SK-N-SH treated with all-trans-retinoic acid at 6 μM for 48 hours (cell line): ENCODE results near the gene PAAF1.

Source experiments
- ATAC-seq: fragments of 200-7000 bp; cut with Tn5 transposase; 3 replicates; pipeline ENCODE4 v1.9.1; 2020; ENCODE audit warnings: mild to moderate bottlenecking, moderate library complexity
- ARNTL ChIP-seq: fragments of 450-650 bp; formaldehyde crosslinking; IDR thresholded peaks from 2 replicates; pipeline ENCODE4 v1.5.0; 2020; ENCODE audit warnings: low read depth, mild to moderate bottlenecking, moderate library complexity, borderline replicate concordance
- BACH2 ChIP-seq: fragments of 250-450 bp; sonication (Bioruptor Pico); IDR thresholded peaks from 2 replicates; pipeline ENCODE4 v1.9.0; 2021; ENCODE audit warnings: mild to moderate bottlenecking, borderline replicate concordance
- CREB5 ChIP-seq: fragments of 250-450 bp; sonication (Bioruptor Pico); IDR thresholded peaks from 2 replicates; pipeline ENCODE4 v1.5.1; 2020; ENCODE audit warnings: low read depth, mild to moderate bottlenecking, moderate library complexity
- CSDC2 ChIP-seq: fragments of 250-450 bp; sonication (Bioruptor Pico); IDR thresholded peaks from 2 replicates; pipeline ENCODE4 v1.5.0; 2020; ENCODE audit warnings: mild to moderate bottlenecking, moderate library complexity
- ESRRG ChIP-seq: fragments of 250-450 bp; sonication (Bioruptor Pico); IDR thresholded peaks from 2 replicates; pipeline ENCODE4 v1.6.1; 2021; ENCODE audit warnings: mild to moderate bottlenecking
- GLIS3 ChIP-seq: fragments of 250-450 bp; sonication (Bioruptor Pico); IDR thresholded peaks from 2 replicates; pipeline ENCODE4 v1.5.0; 2020; ENCODE audit warnings: mild to moderate bottlenecking, moderate library complexity
- ISL1 ChIP-seq: fragments of 250-450 bp; sonication (Bioruptor Pico); IDR thresholded peaks from 2 replicates; pipeline ENCODE4 v2.1.2; 2022; ENCODE audit warnings: mild to moderate bottlenecking, moderate library complexity
- OSR1 ChIP-seq: fragments of 250-450 bp; sonication (Bioruptor Pico); IDR thresholded peaks from 2 replicates; pipeline ENCODE4 v1.8.0; 2022; ENCODE audit warnings: moderate library complexity, mild to moderate bottlenecking, inconsistent platforms
- PATZ1 ChIP-seq: fragments of 250-450 bp; sonication (Bioruptor Pico); IDR thresholded peaks from 2 replicates; pipeline ENCODE4 v1.8.0; 2020; ENCODE audit warnings: mild to moderate bottlenecking, moderate library complexity, borderline replicate concordance
- SNAI2 ChIP-seq: fragments of 250-450 bp; sonication (Bioruptor Pico); IDR thresholded peaks from 2 replicates; pipeline ENCODE4 v1.5.0; 2020; ENCODE audit warnings: mild to moderate bottlenecking, moderate library complexity
- TCF4 ChIP-seq: fragments of 250-450 bp; sonication (Bioruptor Pico); IDR thresholded peaks from 2 replicates; pipeline ENCODE4 v1.8.0; 2021; ENCODE audit warnings: mild to moderate bottlenecking, moderate library complexity, borderline replicate concordance
- TSHZ2 ChIP-seq: fragments of 250-450 bp; sonication (Bioruptor Pico); IDR thresholded peaks from 2 replicates; pipeline ENCODE4 v1.5.0; 2020; ENCODE audit warnings: mild to moderate bottlenecking, moderate library complexity
- ZC3H10 ChIP-seq: fragments of 250-450 bp; sonication (Bioruptor Pico); IDR thresholded peaks from 2 replicates; pipeline ENCODE4 v1.5.1; 2021; ENCODE audit warnings: mild to moderate bottlenecking, moderate library complexity
- ZFP3 ChIP-seq: fragments of 250-450 bp; sonication (Bioruptor Pico); IDR thresholded peaks from 2 replicates; pipeline ENCODE4 v1.5.0; 2020; ENCODE audit warnings: mild to moderate bottlenecking, moderate library complexity
- ZFP30 ChIP-seq: fragments of 450-650 bp; formaldehyde crosslinking; IDR thresholded peaks from 2 replicates; pipeline ENCODE4 v1.5.0; 2022; ENCODE audit warnings: mild to moderate bottlenecking, moderate library complexity
- ZNF565 ChIP-seq: fragments of 450-650 bp; formaldehyde crosslinking; conservative IDR thresholded peaks from 2 replicates; pipeline ENCODE4 v1.5.0; 2020; ENCODE audit warnings: low read depth, mild to moderate bottlenecking, moderate library complexity
- ZNF70 ChIP-seq: fragments of 450-650 bp; formaldehyde crosslinking; IDR thresholded peaks from 2 replicates; pipeline ENCODE4 v1.5.0; 2020; ENCODE audit warnings: mild to moderate bottlenecking, moderate library complexity
- ZNF8 ChIP-seq: fragments of 450-650 bp; formaldehyde crosslinking; IDR thresholded peaks from 2 replicates; pipeline ENCODE4 v1.5.0; 2020; ENCODE audit warnings: mild to moderate bottlenecking, moderate library complexity
- TF ChIP-seq, protein P1 (sequence below): fragments of 250-450 bp; sonication (Bioruptor Pico); IDR thresholded peaks from 2 replicates; pipeline ENCODE4 v1.8.0; 2021; ENCODE audit warnings: low read depth, mild to moderate bottlenecking, moderate library complexity, borderline replicate concordance

PAAF1 gene, protein sequence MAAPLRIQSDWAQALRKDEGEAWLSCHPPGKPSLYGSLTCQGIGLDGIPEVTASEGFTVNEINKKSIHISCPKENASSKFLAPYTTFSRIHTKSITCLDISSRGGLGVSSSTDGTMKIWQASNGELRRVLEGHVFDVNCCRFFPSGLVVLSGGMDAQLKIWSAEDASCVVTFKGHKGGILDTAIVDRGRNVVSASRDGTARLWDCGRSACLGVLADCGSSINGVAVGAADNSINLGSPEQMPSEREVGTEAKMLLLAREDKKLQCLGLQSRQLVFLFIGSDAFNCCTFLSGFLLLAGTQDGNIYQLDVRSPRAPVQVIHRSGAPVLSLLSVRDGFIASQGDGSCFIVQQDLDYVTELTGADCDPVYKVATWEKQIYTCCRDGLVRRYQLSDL

DNA sequence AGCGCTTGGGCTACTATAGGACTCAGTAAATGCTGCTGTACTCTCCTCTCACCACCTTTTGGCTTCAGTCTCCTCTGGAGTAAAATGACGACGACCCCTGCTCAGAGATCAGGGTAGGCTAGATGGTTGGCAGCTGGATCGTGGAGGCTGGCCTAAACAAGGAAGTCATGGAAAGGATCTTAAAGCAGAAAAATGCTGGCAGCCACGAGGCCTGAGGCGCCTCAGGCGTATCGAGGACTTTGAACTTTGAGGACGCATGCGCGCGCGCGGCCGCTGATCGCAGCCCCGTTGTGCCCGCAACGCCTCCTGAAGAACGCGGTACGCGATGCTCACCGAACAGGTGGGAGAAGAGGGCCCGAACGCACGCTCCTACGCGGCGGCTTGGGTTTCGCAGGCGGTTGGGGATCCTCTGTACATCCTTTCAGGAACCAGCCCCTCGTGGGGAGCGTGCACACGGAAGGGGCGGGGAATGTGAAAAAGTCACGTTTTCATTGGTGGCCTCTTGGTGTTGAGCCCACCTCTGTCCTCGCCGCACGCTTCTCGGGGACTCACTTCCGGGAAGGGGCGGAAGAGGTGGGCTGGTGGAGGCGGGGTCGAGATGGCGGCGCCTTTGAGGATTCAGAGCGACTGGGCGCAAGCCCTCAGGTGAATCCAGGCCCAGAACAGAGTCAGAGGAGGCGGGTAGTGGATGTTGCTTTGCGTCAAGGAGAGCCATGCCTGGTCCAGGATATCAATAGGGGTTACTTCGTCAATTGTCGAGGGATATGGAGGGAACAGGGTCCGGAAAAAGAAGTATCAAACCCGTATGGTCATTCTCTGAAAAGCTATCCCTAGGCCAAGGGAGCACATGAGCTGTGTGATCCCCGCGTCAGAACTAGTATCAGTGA, at the start of gene PAAF1, which contains the start of gene COA4:
TSS of gene PAAF1 (plus strand) at position 576 of the 887 bp plus-strand sequence. CDS start at position 599, 23 bp downstream.
TSS of gene COA4 (minus strand) at position 423 of the 887 bp plus-strand sequence. CDS start 3,468 bp downstream, outside the sequence.
- ATAC-seq, result peak; percentile 98
- TF ChIP-seq SNAI2 (no peak), ZNF8 (peak; percentile 60; the same call in 1 of the 2 replicates), ZNF70 (CRISPR knock-in tag) (no peak), TSHZ2 (0 out of 2 replicates have a peak, but pooled peaks have one; percentile 32), ZFP30 (CRISPR knock-in tag) (no peak), ZFP3 (CRISPR knock-in tag) (peak; percentile 81; the same call in 1 of the 2 replicates)

GRCh38 chr11:73830261-73830660, 46.5 kb upstream of the PAAF1 start:
- TF ChIP-seq BACH2 (CRISPR knock-in tag), result no peak
- TF ChIP-seq, protein P1, sequence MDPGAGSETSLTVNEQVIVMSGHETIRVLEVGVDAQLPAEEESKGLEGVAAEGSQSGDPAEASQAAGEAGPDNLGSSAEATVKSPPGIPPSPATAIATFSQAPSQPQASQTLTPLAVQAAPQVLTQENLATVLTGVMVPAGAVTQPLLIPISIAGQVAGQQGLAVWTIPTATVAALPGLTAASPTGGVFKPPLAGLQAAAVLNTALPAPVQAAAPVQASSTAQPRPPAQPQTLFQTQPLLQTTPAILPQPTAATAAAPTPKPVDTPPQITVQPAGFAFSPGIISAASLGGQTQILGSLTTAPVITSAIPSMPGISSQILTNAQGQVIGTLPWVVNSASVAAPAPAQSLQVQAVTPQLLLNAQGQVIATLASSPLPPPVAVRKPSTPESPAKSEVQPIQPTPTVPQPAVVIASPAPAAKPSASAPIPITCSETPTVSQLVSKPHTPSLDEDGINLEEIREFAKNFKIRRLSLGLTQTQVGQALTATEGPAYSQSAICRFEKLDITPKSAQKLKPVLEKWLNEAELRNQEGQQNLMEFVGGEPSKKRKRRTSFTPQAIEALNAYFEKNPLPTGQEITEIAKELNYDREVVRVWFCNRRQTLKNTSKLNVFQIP, result no peak
- TF ChIP-seq ZFP3 (CRISPR knock-in tag), result no peak
- TF ChIP-seq ZNF70 (CRISPR knock-in tag), result no peak
- TF ChIP-seq ESRRG, result no peak
- TF ChIP-seq TSHZ2, result no peak
- no peak for TF ChIP-seq ARNTL (CRISPR knock-in tag)
- TF ChIP-seq GLIS3 (CRISPR knock-in tag), result no peak
- no peak for TF ChIP-seq PATZ1
- TF ChIP-seq ZC3H10, result no peak
- TF ChIP-seq SNAI2, result no peak
- no peak for TF ChIP-seq TCF4 (CRISPR knock-in tag)
- no peak for TF ChIP-seq ISL1
- no peak for TF ChIP-seq ZNF8
- no peak for TF ChIP-seq OSR1 (CRISPR knock-in tag)
- TF ChIP-seq CSDC2, result no peak
- TF ChIP-seq CREB5 (CRISPR knock-in tag), result no peak
- no peak for TF ChIP-seq ZNF565 (CRISPR knock-in tag)
- no peak for TF ChIP-seq ZFP30 (CRISPR knock-in tag)
- ATAC-seq, result no peak
